SIG-M5 treated with dmso at 0.1 percent for 504 hours (cell line): ENCODE data around the gene CREB3L2.
"Not testable (repeated sequence)": the region's sequence is repeated elsewhere in the genome, so short reads cannot be mapped to it uniquely, and the experiment has no call there.

ENCODE experiments used
- DNase-seq: peaks from one replicate; lab custom pipeline; 2025; ENCODE audit not compliant: unreplicated experiment; lab: John Stamatoyannopoulos, UW

CREB3L2 gene, protein sequence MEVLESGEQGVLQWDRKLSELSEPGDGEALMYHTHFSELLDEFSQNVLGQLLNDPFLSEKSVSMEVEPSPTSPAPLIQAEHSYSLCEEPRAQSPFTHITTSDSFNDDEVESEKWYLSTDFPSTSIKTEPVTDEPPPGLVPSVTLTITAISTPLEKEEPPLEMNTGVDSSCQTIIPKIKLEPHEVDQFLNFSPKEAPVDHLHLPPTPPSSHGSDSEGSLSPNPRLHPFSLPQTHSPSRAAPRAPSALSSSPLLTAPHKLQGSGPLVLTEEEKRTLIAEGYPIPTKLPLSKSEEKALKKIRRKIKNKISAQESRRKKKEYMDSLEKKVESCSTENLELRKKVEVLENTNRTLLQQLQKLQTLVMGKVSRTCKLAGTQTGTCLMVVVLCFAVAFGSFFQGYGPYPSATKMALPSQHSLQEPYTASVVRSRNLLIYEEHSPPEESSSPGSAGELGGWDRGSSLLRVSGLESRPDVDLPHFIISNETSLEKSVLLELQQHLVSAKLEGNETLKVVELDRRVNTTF

DNA sequence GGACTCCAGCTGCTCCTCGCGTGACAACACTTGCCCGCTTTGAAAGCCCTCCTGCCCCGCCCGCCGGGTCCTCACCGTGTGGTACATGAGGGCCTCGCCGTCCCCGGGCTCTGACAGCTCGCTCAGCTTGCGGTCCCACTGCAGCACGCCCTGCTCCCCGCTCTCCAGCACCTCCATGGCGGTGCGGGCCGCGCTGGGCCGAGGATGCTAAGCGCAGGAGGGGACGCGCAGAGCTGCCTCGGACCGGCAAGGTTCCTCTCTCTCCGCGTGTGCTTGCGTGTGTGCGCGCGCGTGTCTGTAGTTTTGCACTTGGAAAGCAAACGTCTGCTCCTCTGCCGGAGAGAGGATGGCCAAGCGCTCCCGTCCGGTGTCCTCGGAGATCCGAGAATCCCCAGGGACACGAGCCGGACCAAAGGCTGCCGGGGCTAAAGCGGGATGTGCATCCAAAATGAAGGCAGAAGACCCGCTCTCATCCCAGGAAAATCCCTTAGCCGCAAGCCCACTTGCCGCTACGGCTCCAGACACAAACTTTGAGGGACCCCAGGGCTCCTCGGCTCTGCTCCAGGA is at the start of gene CREB3L2:
Gene CREB3L2 (minus strand): TSS at position 558 of the 567 bp plus-strand sequence. CDS start 381 bp downstream, at position 177.
- DNase-seq, result peak; percentile 62

DNA sequence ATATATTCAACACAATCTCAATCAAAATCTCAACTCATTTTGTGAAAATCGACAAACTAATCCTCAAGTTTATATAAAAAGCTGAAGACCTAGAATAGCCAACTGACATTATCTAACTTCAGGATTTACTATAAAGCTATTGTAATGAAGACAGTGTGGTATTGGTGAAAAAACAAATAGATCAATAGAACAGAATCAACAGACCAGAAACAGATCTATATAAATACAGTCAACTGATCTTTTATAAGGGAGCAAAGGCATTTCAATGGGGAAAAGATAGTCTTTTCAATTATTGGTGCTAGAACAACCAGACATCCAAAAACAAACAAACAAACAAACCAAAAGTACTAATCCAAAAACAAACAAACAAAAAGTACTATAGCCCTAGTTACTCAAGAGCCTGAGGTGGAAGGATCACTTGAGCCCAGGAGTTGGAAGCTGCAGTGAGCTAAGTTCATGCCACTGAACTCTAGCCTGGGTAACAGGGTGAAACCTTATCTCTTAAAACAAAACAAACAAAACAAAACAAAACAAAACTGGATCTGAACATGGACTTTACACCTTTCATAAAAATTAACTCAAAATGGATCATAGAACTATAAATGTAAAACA is 47.7 kb upstream of the CREB3L2 start:
- no peak for DNase-seq

DNA sequence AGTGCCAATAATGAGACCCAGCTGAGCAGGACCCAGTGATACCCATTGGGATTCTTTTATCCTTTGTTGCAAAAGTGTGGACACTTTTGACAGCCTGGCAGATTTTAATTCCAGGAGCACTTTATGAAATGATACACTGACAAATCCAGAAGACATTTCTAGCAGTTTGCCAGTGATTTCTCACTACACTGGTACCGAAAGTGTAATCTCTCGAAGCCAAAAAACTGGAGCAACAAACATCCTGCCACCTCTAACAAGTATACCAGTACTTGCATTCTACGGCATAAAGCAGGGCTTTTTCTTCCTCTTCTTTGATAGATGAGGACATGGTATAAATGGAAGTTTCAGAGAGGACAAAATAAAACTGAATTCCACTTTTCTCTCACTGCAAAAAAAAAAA is 46.0 kb upstream of the CREB3L2 start:
- DNase-seq, result no peak

DNA sequence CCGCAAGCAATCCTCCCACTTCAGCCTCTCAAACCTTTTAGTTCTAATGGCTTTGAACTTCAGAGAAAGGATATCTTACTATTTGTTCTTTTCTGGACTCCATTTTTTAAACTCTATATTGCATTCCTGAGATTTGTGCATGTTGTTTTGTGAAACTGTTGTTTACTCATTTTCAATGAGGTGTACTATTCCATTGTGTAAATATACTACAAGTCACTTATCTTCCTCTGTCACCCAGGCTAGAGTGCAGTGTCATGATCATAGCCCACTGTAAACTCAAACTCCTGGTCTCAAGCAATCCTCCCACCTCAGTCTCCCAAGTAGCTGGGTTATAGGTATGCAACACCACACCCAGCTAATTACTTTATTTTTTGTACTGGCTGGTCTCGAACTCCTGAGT is 43.0 kb upstream of the CREB3L2 start:
- DNase-seq, result no peak

DNA sequence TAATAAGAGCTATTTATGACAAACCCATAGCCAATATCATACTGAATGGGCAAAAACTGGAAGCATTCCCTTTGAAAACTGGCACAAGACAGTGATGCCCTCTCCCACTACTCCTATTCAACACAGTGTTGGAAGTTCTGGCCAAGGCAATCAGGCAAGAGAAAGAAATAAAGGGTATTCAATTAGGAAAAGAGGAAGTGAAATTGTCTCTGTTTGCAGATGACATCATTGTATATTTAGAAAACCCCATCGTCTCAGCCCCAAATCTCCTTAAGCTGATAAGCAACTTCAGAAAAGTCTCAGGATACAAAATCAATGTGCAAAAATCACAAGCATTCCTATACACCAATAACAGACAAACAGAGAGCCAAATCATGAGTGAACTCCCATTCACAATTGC is 38.2 kb upstream of the CREB3L2 start:
- not testable (repeated sequence) for DNase-seq

DNA sequence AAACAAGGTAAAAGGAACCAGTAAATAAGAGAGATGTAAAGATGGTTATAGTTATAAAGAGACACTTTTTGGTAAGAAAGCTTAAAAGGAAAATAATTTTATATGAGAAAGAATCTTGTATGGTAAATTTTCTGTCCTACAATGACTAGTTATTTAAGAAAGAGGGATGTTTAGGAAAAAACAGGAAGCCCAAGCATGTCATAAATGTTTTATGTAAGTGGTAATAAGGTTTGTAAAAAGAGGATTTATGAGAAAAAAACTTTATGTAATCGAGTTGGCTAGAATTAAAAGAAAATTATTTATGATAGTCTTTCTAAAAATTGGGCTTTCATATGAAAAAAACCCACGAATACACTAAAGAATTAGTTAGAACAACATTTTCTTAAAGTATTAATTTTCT is 34.2 kb upstream of the CREB3L2 start:
- no peak for DNase-seq

DNA sequence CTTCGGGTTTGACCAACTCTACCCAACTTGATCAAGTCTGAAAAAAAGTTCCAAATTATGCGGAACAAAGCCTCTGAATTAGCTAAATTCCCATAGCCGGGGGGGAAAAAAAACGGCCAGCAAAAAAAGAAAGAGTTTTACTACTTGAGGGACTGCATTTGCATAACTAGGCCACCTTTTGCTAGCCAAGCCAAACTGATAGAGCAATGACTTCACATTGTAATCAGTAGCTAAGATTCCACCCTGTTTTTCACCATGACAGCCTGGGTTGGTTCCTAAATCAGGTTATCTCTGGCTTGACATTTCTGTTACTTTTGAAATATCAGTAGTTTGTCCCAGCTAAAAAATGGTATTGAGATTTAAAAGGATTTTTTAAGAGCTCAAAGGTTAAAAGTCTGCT is 31.4 kb upstream of the CREB3L2 start:
- no peak for DNase-seq

DNA sequence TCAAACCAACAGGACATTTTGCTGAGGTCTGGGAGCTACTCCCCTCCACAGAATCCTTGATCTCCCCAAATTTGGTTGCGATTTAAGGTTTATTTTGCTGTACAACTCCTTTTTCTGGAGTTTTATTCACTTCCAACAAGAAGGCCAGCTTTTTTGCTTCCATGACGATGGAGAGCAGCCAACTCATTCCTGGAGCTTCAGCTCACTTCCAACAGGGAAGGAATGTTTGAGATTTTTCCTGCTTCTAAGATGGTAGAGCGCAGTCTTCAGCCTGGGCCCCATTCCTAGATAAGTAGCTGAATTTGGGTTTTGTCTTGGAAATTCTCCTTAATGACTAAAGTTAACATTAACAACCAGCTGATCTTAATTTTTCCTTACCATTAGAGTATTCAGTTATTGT is 30.9 kb upstream of the CREB3L2 start:
- DNase-seq, result no peak

DNA sequence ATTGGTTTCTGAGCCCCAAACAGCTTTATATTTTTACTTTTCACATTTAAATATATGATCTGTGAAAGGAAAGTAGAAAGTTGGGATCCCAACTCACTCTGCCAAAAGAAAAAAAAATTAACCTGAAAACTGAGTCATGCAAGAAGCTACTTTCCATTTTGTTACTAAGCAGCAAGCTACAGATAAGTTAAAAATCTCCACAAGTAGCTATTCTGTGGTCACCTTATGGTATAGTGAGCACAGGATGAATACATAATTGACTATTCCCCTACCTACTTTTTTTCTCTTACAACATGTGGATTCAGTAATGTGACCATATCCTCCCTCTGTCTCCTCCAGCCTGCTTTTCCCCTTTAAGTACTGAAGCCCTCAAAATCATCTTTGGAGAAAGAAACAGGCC is 30.3 kb upstream of the CREB3L2 start:
- no peak for DNase-seq

DNA sequence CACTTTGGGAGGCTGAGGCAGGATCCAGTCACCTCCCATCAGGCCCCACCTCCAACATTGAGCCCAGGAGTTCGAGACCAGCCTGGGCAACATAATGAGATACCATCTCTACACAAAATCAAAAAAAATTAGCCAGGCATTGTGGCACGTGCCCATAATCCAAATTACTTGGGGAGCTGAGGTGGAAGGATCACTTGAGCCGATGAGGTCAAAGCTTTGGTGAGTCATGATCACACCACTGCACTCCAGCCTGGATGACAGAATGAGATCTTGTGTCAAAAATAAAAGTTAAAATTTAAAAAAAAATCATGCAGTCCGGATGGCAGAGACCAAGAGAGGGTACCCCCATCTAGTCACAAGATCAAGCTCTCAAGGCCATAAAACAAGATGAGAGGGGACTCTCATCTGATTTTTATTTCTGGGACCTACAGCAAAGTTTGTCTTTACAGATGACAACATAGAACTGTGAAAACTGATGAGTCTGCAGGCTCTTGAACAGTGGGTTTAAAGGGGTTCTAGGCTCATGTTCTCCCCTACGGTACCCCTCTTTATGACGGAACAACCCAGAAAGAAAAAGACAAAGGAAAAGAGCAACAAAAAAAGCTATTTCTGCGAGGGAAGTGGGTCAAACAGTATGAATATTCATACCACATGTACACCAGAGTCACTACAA is 28.9 kb upstream of the CREB3L2 start:
- DNase-seq, result no peak

DNA sequence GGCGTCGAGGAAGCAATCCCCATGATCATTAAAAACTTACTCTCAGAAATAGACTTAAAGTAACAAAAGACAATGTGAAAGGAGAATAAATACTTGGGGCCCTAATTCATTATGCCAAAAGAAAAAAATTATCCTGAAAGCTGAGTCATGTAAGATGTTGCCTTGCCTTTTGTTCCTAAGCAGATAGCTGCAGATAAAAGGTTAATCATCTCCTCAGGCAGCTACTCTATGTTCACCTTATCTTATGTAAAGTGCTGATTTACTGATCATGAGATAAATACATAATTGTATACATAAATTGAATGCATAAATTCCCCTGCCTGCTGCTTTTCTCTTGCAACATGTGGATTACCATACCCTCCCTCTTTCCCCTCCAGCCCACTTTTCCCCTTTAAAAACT is 28.1 kb upstream of the CREB3L2 start:
- DNase-seq, result no peak

DNA sequence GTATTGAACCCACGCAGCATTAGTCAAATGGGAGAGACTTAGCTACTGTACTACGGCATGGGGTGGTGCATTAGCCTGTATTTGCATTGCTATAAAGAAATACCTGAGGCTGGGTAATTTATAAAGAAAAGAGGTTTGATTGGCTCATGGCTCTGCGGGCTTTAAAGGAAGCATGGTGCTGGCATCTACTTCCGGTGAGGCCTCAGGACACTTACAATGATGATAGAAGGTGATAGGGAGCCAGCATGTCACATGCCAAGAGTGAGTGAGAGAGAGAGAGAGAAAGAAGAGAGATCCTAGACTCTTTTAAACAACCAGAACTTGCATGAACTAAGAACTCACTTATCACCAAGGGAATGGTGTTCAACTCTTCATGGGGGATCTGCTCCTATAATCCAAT is 27.2 kb upstream of the CREB3L2 start:
- DNase-seq, result no peak

DNA sequence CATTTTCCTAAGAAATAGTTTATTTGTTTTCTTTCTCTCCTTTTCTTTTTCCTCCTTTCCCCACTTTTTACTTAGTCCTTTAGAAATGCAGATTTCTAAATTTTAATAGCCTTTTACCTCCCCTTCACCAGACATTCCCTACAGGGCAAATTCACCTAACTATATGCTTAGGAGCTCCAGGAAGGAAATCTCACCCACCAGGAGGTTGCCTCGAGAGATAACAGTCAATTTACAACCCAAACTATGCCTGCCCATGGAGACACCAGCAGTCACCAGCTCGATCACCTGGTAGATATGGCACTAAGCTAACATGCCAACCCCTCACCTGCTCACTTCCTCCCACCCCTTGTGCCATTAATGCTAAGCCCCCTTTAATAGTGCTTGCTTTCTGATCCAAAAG is 25.2 kb upstream of the CREB3L2 start:
- DNase-seq, result no peak

DNA sequence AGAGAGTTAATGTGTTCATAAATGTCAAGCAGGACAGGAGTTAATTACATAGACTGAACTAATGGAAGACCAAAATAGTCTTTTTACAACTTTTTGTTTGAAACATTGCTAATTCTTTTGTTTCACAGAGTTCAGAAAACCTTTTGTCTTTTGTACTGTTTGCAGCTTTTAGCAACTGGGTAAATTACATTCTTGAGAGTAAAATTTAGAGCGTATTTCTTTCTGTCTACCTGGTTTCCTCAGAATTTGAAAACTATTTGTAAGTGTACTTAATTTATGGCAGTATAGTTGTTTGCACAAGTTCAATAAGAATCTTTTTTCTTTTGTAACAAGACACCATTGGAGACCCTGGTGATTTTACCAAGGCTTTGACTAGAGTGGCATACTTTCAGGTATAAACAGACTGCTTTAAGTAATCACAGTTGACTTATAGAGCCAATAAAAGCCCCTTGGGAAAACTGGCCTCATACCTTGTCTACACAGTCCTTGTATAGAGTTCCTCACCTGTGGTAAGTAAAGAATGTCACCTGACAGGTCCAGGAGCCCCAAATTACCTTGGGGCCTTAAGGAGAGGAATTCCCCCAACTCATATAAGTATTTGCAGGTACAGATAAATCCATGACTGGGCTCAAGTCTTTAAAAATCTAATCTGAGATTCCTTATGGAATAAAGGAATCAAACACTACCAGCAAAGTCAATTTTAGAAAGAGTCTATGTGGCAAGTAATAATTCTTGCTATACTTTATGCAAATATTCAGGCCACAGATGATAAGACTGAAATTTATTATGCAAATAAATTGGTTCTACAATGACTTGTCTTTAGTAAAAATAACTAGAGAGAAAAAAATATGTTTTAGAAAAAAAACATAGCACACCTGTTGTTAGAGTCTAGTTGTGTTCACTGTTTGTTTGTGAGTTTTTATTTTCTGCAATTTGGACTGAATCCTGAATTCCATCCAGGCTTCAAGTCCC is 23.6 kb upstream of the CREB3L2 start:
- DNase-seq, result no peak

DNA sequence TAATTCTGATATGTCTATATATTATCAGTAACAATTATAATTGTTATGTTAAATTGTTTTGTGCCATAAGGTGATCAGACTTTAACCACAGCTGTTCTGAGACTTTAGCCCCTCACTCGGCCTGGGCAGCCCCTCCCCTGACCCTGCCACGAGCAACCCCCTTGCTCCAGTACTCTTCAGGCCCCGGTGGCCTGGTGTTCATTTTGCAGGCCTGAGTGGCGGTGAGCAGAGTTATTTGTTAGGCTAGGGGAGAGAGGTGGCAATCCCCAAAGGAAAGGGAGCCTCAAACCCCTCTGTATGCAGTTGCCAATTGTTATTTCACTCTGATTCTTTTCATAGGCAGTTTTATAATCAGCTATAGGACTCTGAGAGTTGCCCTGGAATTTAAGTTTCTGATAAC is 22.9 kb upstream of the CREB3L2 start:
- DNase-seq, result no peak

DNA sequence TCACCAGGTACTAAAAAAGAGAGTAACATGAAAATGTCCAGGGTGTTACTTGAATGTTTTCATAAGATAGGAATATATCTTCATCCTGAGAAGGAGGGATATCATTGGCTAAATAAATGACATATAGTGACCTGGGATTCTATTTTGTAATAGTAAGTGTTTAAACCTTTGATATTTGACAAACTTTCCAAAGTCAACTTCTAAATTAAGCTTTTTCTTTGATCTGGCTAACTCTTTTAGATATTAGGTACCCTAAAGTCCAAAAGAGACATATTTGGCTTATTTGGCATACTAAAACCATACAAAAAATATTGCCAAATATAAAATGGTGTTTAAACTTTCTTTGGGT is 22.4 kb upstream of the CREB3L2 start:
- no peak for DNase-seq

DNA sequence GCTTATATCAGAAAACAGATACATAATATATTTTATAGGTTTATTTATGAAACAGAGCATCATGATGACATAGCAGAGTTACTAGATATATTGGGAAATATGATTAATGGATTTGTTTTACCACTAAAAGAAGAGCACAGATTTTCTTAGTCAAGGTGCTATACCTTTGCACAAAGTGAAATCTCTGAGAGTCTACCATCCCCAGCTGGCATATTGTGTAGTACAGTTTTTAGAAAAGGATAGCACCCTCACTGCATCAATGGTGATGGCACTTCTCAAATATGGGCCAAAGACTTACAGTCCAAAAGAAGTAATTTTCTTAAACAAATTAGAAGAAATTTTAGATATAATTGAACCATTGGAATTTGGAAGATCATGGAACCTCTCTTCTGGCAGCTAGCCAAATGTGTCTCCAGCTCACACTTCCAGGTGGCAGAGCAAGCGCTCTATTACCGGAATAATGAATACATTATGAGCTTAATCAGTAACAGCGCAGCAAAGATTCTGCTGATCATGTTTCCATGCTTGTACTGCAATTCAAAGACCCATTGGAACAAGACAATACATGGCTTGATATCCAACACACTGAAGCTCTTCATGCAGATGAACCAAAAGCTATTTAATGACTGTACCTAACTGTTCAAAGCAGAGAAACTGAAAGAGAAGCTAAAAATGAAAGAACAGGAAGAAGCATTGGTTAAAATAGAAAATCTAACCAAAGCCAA is 21.9 kb upstream of the CREB3L2 start:
- DNase-seq, result no peak

DNA sequence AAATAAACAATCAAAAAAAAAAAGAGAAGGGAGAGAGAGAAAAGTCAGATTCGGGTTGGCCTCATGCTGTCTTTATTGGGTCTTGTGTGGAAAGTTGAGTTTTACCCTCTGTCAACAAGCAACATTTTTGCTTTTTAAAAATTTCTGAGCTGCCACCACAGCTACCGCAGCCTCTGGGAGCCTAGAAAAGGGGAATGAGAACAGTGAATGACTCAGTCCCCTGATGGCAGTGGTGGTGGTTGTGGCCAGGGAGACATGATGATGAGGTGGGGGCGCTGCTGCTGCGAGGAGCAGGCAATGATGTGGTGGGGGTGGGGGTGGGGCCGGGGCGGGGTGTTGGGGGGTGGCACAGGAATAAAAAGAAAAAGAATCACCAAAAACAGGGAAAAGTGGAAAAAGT is 20.0 kb upstream of the CREB3L2 start:
- DNase-seq, result peak; percentile 36

DNA sequence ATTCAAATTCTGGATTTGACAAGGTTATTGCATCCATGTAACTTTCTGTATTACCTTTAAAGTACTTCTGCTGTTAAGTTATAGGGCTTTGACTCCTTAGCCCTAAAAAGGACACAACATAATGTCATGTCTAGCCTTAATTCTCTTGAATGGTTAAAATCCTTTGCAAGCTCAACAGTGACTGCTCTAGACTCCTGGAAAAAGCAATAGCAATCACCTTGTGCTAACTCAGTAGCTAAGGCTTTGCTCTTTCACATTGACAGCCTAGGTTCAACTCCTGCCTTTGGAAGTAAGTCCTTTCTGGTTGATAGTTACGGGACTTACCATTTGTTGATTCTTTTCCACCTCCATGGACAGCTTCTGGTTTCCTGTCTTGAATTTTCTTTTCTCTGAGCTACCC is 16.1 kb upstream of the CREB3L2 start:
- DNase-seq, result no peak

DNA sequence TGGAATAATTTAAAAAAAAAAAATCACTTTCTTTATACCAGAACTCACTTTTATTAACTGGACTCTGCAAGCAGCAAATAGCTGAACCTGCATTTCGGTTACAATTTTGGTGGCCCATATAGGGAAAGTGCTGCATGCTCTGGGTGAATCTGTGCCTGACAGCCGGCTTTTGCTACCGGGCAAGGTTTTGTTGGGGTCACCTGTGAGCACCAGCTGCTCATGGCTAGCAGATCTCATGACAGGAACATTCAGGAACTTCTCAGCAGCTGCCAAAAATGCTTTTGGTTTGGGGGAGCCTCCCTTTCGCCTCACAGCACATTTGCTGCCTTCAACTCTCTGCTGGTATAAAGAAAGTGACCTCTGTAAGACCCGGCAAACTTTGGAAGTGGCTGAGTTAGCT is 13.2 kb upstream of the CREB3L2 start:
- DNase-seq, result no peak
